A549 (cell line): ENCODE data around the gene UTS2R. TPM values are rescaled to one million over a fixed set of nuclear protein-coding genes. Genes with fewer than 3 reads are reported as not detected.

Source experiments
- ATAC-seq, 2 experiments: fragments of 200-7000 bp in 1 of 2; fragments of >200 bp in 1 of 2; cut with Nextera tagmentation in 1 of 2; cut with Tn5 transposase in 1 of 2; 3 replicates each; pipeline versions ENCODE4 v1.8.0 to v1.9.1; 2018 to 2020; ENCODE audit warnings: mild to moderate bottlenecking in 1 of 2, moderate library complexity in 1 of 2
- CTCF ChIA-PET: fragments of 300-600 bp; sonication (Branson Sonifier 250); formaldehyde crosslinking; extraction: SDS; loops from one replicate; lab custom pipeline; 2021; ENCODE audit warnings: antibody characterized with exemption, inconsistent platforms; lab: Yijun Ruan, JAX
- POLR2A ChIA-PET: fragments of 350-600 bp; formaldehyde crosslinking; extraction: SDS; loops from one replicate; lab custom pipeline; 2021; ENCODE audit warnings: antibody characterized with exemption, inconsistent platforms; lab: Yijun Ruan, JAX
- DNase-seq, 2 experiments: peaks; one replicate each; pipeline versions ENCODE4 v3.0.0 to v3.0.0-alpha.2; 2011 to 2016; ENCODE audit warnings: low read depth in 1 of 2, low spot score in 1 of 2
- FAIRE-seq: peaks from 2 replicates; lab custom pipeline; 2011; peaks lifted over from hg19 to GRCh38; lab: Jason Lieb, UNC
- H3K27ac ChIP-seq, 2 experiments: fragments of >200 bp; sonication (Bioruptor Twin); formaldehyde crosslinking; 3 replicates each; pipeline ENCODE4 v1.5.1; 2016 to 2017
- H3K4me1 ChIP-seq: fragments of >200 bp; sonication (Bioruptor Twin); formaldehyde crosslinking; 3 replicates; pipeline ENCODE4 v1.6.1; 2016
- H3K4me2 ChIP-seq: fragments of >200 bp; sonication (Bioruptor Twin); formaldehyde crosslinking; 3 replicates; pipeline ENCODE4 v1.6.1; 2016
- H3K4me3 ChIP-seq: fragments of >200 bp; sonication (Bioruptor Twin); formaldehyde crosslinking; 3 replicates; pipeline ENCODE4 v1.5.1; 2016
- H3K9me3 ChIP-seq: fragments of >200 bp; sonication (Bioruptor Twin); formaldehyde crosslinking; 3 replicates; pipeline ENCODE4 v1.6.1; 2016
- ATOH8 ChIP-seq: fragments of 250-450 bp; sonication (Bioruptor Pico); IDR thresholded peaks from 2 replicates; pipeline ENCODE4 v1.5.0; 2020; ENCODE audit warnings: low read depth, mild to moderate bottlenecking, moderate library complexity
- CHD2 ChIP-seq: fragments of 150-350 bp; IDR thresholded peaks from 2 replicates; pipeline ENCODE4 v1.6.1; 2014; ENCODE audit warnings: low read length; ENCODE audit not compliant: partially characterized antibody
- CHD4 ChIP-seq: fragments of 200-600 bp; sonication (generic); IDR thresholded peaks from 2 replicates; pipeline ENCODE4 v1.6.1; 2016; ENCODE audit warnings: antibody characterized with exemption, mild to moderate bottlenecking, borderline replicate concordance
- E2F6 ChIP-seq: IDR thresholded peaks from 2 replicates; pipeline ENCODE4 v1.6.1; 2012; ENCODE audit warnings: low read depth, borderline replicate concordance
- EHMT2 ChIP-seq: fragments of 200-600 bp; sonication (generic); IDR thresholded peaks from 2 replicates; pipeline ENCODE4 v1.6.1; 2016; ENCODE audit warnings: antibody characterized with exemption, low read depth, mild to moderate bottlenecking, moderate library complexity
- ELK1 ChIP-seq: fragments of 150-350 bp; IDR thresholded peaks from 2 replicates; pipeline ENCODE4 v1.6.1; 2014; ENCODE audit warnings: low read depth, mild to moderate bottlenecking, low read length
- ESRRA ChIP-seq: fragments of 150-350 bp; IDR thresholded peaks from 2 replicates; pipeline ENCODE4 v1.6.1; 2014; ENCODE audit warnings: mild to moderate bottlenecking, low read length, borderline replicate concordance
- FOSL2 ChIP-seq, 2 experiments: fragments of 450-650 bp in 1 of 2; fragments of >200 bp in 1 of 2; sonication (Bioruptor Twin) in 1 of 2; formaldehyde crosslinking; IDR thresholded peaks; 2 replicates each; pipeline versions ENCODE4 v1.5.0 to v1.6.1; 2016 to 2020; ENCODE audit warnings: mild to moderate bottlenecking in 1 of 2, moderate library complexity in 1 of 2
- FOXS1 ChIP-seq: fragments of 250-450 bp; sonication (Bioruptor Pico); IDR thresholded peaks from 2 replicates; pipeline ENCODE4 v1.5.0; 2020; ENCODE audit warnings: mild to moderate bottlenecking, moderate library complexity
- GATA3 ChIP-seq: IDR thresholded peaks from 2 replicates; pipeline ENCODE4 v1.6.1; 2012; ENCODE audit warnings: borderline replicate concordance
- HEYL ChIP-seq: fragments of 250-450 bp; sonication (Bioruptor Pico); IDR thresholded peaks from 2 replicates; pipeline ENCODE4 v1.8.0; 2021; ENCODE audit warnings: mild to moderate bottlenecking, moderate library complexity
- HOXA7 ChIP-seq: fragments of 250-450 bp; sonication (Bioruptor Pico); IDR thresholded peaks from 2 replicates; pipeline ENCODE4 v1.5.0; 2020; ENCODE audit warnings: mild to moderate bottlenecking, moderate library complexity
- HOXB13 ChIP-seq: fragments of 250-450 bp; sonication (Bioruptor Pico); IDR thresholded peaks from 2 replicates; pipeline ENCODE4 v1.5.0; 2020; ENCODE audit warnings: low read depth, mild to moderate bottlenecking, moderate library complexity
- HOXB5 ChIP-seq: fragments of 250-450 bp; sonication (Bioruptor Pico); IDR thresholded peaks from 2 replicates; pipeline ENCODE4 v1.5.0; 2020; ENCODE audit warnings: mild to moderate bottlenecking, moderate library complexity
- JUNB ChIP-seq: fragments of >200 bp; sonication (Bioruptor Twin); formaldehyde crosslinking; IDR thresholded peaks from 2 replicates; pipeline ENCODE4 v1.6.1; 2016
- MAX ChIP-seq: IDR thresholded peaks from 2 replicates; pipeline ENCODE4 v1.6.1; 2012
- MAZ ChIP-seq: fragments of 150-350 bp; IDR thresholded peaks from 2 replicates; pipeline ENCODE4 v1.6.1; 2014; ENCODE audit warnings: antibody characterized with exemption, low read depth, low read length, borderline replicate concordance
- MYC ChIP-seq: IDR thresholded peaks from 2 replicates; pipeline ENCODE4 v1.6.1; 2012; ENCODE audit warnings: mild to moderate bottlenecking, inconsistent platforms, low read length, improper control_type of control experiment, borderline replicate concordance
- NPAS2 ChIP-seq: fragments of 250-450 bp; sonication (Bioruptor Pico); IDR thresholded peaks from 2 replicates; pipeline ENCODE4 v1.8.0; 2022; ENCODE audit warnings: mild to moderate bottlenecking, moderate library complexity, borderline replicate concordance
- NR3C1 ChIP-seq: fragments of >200 bp; sonication (Bioruptor Twin); formaldehyde crosslinking; IDR thresholded peaks from 3 replicates; pipeline ENCODE4 v1.6.1; 2017
- PBX3 ChIP-seq: IDR thresholded peaks from 2 replicates; pipeline ENCODE4 v1.6.1; 2012
- RAD21 ChIP-seq, 2 experiments: fragments of >200 bp in 1 of 2; sonication (Bioruptor Twin) in 1 of 2; formaldehyde crosslinking in 1 of 2; IDR thresholded peaks in 1 of 2; conservative IDR thresholded peaks in 1 of 2; 2 replicates in 1 of 2; 3 replicates in 1 of 2; pipeline ENCODE4 v1.6.1; 2012 to 2018; ENCODE audit warnings: inconsistent platforms in 1 of 2
- RCOR1 ChIP-seq: fragments of 150-350 bp; IDR thresholded peaks from 2 replicates; pipeline ENCODE4 v1.6.1; 2014; ENCODE audit warnings: antibody characterized with exemption, low read length, low read depth
- RNF2 ChIP-seq: fragments of 200-600 bp; sonication (generic); IDR thresholded peaks from 2 replicates; pipeline ENCODE4 v1.6.1; 2016; ENCODE audit warnings: low read depth, mild to moderate bottlenecking, antibody characterized with exemption, moderate library complexity, borderline replicate concordance
- SREBF2 ChIP-seq: fragments of 450-650 bp; IDR thresholded peaks from 2 replicates; pipeline ENCODE4 v1.6.1; 2014; ENCODE audit warnings: mild to moderate bottlenecking, moderate library complexity
- TP53 ChIP-seq: fragments of 250-450 bp; sonication (Bioruptor Pico); IDR thresholded peaks from 2 replicates; pipeline ENCODE4 v1.5.0; 2021; ENCODE audit warnings: mild to moderate bottlenecking, moderate library complexity
- ZC3H11A ChIP-seq: fragments of 450-650 bp; IDR thresholded peaks from 2 replicates; pipeline ENCODE4 v1.6.1; 2014; ENCODE audit warnings: antibody characterized with exemption, mild to moderate bottlenecking
- ZSCAN20 ChIP-seq: fragments of 250-450 bp; sonication (Bioruptor Pico); IDR thresholded peaks from 2 replicates; pipeline ENCODE4 v1.8.0; 2022; ENCODE audit warnings: mild to moderate bottlenecking, moderate library complexity
- WGBS: methylation state at CpG from one replicate; pipeline ENCODE4 v1.1.6; 2017; ENCODE audit errors: missing lambda C conversion rate; 5-methylcytosine and 5-hydroxymethylcytosine counted together
- polyA plus RNA-seq, 4 experiments: library from polyadenylated mRNA; depleted of rRNA in 3 of 4; stranded (reverse); fragments of >200 nt; fragmentation: RNase III in 1 of 4; extraction: RNeasy Plus Mini Kit Qiagen cat#74134 plus additional on column Dnase treatment in 1 of 4; gene quantifications; 2 replicates in 3 of 4; 3 replicates in 1 of 4; pipeline ENCODE4 v1.2.3, GENCODE V29; 2011 to 2017

Gene UTS2R
- polyA plus RNA-seq, 2 of the 4 experiments (the other 2 are of a cell fraction) = not detected

GRCh38 chr17:82399601-82400101 lies 28.1 kb downstream of the UTS2R start:
- H3K4me2 ChIP-seq = no peak overlapping the region
- DNase-seq = no peak

GRCh38 chr17:82400206-82400605 lies 28.6 kb downstream of the UTS2R start:
- FAIRE-seq = no peak
- Histone ChIP-seq H3K4me2 (no peak overlapping the region), H3K9me3 (no peaks in the 10 kb centered on the region), H3K27ac (no peak overlapping the region), H3K4me1 (peaks cover 15% of the 10 kb centered on the region), H3K4me3 (no peak overlapping the region)
- ChIA-PET CTCF (interaction anchor here (1.1 to 3.8 kb wide), 8 partner anchors 10 to 99 kb away, joined by 3 to 19 read pairs (median 4); no protein-coding TSS in a partner anchor), POLR2A (no interaction called here)
- no peak for TF ChIP-seq MAZ
- no peak for TF ChIP-seq ESRRA
- no peak for TF ChIP-seq SREBF2
- TF ChIP-seq NPAS2 = no peak
- TF ChIP-seq CHD2 = no peak
- no peak for TF ChIP-seq RAD21 (conservative IDR thresholded peaks at IDR 0.05 in 1 of 2, IDR thresholded peaks at IDR 0.05 in 1 of 2)
- no peak for TF ChIP-seq TP53 (CRISPR knock-in tag)
- no peak for TF ChIP-seq JUNB
- TF ChIP-seq MYC = no peak
- no peak for TF ChIP-seq HOXB13
- TF ChIP-seq NR3C1 = no peak
- TF ChIP-seq CHD4 = no peak
- no peak for TF ChIP-seq EHMT2
- TF ChIP-seq ELK1 = no peak
- no peak for TF ChIP-seq E2F6
- TF ChIP-seq HOXB5 (CRISPR knock-in tag) = no peak
- no peak for TF ChIP-seq RCOR1
- ATAC-seq = no peak
- WGBS = 92% methylated on average over 6 of the region's 7 CpGs
- no peak for DNase-seq

More at GRCh38 chr17:82399601-82400101, 28.1 kb downstream of the UTS2R start:
- no peak overlapping the region for H3K4me3 ChIP-seq
- TF ChIP-seq FOSL2 (IDR thresholded peaks at IDR 0.05) (no peak), FOSL2 (CRISPR knock-in tag; IDR thresholded peaks at IDR 0.05) (no peak), MAX (no peak), RNF2 (no peak), HEYL (CRISPR knock-in tag) (no peak), GATA3 (no peak), ZC3H11A (no peak), PBX3 (no peak), NPAS2 (no peak), CHD4 (no peak), HOXA7 (CRISPR knock-in tag) (no peak), FOXS1 (CRISPR knock-in tag) (no peak), ZSCAN20 (CRISPR knock-in tag) (no peak), ATOH8 (CRISPR knock-in tag) (no peak)
- TF ChIP-seq, all 56 proteins: peak for 0
- Histone ChIP-seq H3K9me3 (no peaks in the 10 kb centered on the region), H3K27ac (no peak overlapping the region), H3K4me1 (peaks cover 15% of the 10 kb centered on the region)
- 83% methylated on average over 18 of the region's 18 CpGs for WGBS
- POLR2A ChIA-PET = no interaction called here
- CTCF ChIA-PET = interaction anchor here (1.0 to 3.8 kb wide), 10 partner anchors 10 to 163 kb away, joined by 3 to 19 read pairs (median 4); no protein-coding TSS in a partner anchor
- no peak for ATAC-seq
- FAIRE-seq = no peak
